IMR-90 (cell line): Measurements from ENCODE around the gene SPCS2. TPM values are rescaled to one million over a fixed set of nuclear protein-coding genes. Genes with fewer than 3 reads are reported as not detected.

ENCODE experiments used
- ATAC-seq: fragments of 200-7000 bp; cut with Tn5 transposase; 2 replicates; pipeline ENCODE4 v1.9.1; 2020; ENCODE audit warnings: low read depth, mild to moderate bottlenecking, moderate library complexity
- BruUV-seq: library from RNA; stranded (reverse); fragments of 400-500 nt; replicated peaks from 2 replicates; lab custom pipeline; 2021; lab: Mats Ljungman, UMichigan
- CTCF ChIA-PET: fragments of 300-600 bp; formaldehyde crosslinking; extraction: SDS; loops from one replicate; lab custom pipeline; 2021; ENCODE audit warnings: antibody characterized with exemption; lab: Yijun Ruan, JAX
- POLR2A ChIA-PET: fragments of 300-600 bp; sonication (Branson Sonifier 250); formaldehyde crosslinking; loops from one replicate; lab custom pipeline; 2022; ENCODE audit warnings: antibody characterized with exemption; ENCODE audit not compliant: unreplicated experiment; lab: Charles Lee
- DNase-seq: peaks from one replicate; pipeline ENCODE4 v3.0.0; 2013
- H2AFZ ChIP-seq: replicated peaks from 2 replicates; pipeline ENCODE3; 2013; ENCODE audit warnings: low read length, mild to moderate bottlenecking; ENCODE audit not compliant: poor library complexity
- H2AK5ac ChIP-seq: 2 replicates; pipeline ENCODE4 v1.6.1; 2013; ENCODE audit warnings: low read depth, low read length, inconsistent platforms
- H2AK9ac ChIP-seq: replicated peaks from 2 replicates; pipeline ENCODE3; 2013; ENCODE audit warnings: mild to moderate bottlenecking, low read depth, low read length, moderate library complexity; ENCODE audit not compliant: poor library complexity
- H2BK120ac ChIP-seq: 2 replicates; pipeline ENCODE4 v1.6.1; 2013; ENCODE audit warnings: low read depth, low read length, inconsistent platforms
- H2BK15ac ChIP-seq: 3 replicates; pipeline ENCODE4 v1.6.1; 2013; ENCODE audit warnings: low read depth, low read length, inconsistent platforms
- H2BK20ac ChIP-seq: 2 replicates; pipeline ENCODE4 v1.6.1; 2013; ENCODE audit warnings: low read depth, mild to moderate bottlenecking, inconsistent platforms, low read length, moderate library complexity
- H2BK5ac ChIP-seq: 2 replicates; pipeline ENCODE4 v1.6.1; 2013; ENCODE audit warnings: mild to moderate bottlenecking, low read depth, low read length, inconsistent platforms; ENCODE audit not compliant: poor library complexity, severe bottlenecking
- H3K14ac ChIP-seq: replicated peaks from 2 replicates; pipeline ENCODE4 v1.6.1; 2013; ENCODE audit warnings: low read depth, low read length, inconsistent platforms
- H3K18ac ChIP-seq: 2 replicates; pipeline ENCODE4 v1.6.1; 2013; ENCODE audit warnings: low read depth, low read length, control low read depth
- H3K23ac ChIP-seq: 2 replicates; pipeline ENCODE4 v1.6.1; 2013; ENCODE audit warnings: low read depth, low read length, inconsistent platforms
- H3K27ac ChIP-seq: 2 replicates; pipeline ENCODE4 v1.5.1; 2013; ENCODE audit warnings: mild to moderate bottlenecking, control low read depth, low read length; ENCODE audit not compliant: insufficient read depth
- H3K27me3 ChIP-seq: 2 replicates; pipeline ENCODE4 v1.6.1; 2013; ENCODE audit warnings: low read length; ENCODE audit not compliant: control insufficient read depth, insufficient read depth
- H3K36me3 ChIP-seq: 2 replicates; pipeline ENCODE4 v1.6.1; 2013; ENCODE audit warnings: low read length, mixed read lengths; ENCODE audit not compliant: control insufficient read depth, insufficient read depth
- H3K4ac ChIP-seq: 2 replicates; pipeline ENCODE4 v1.6.1; 2013; ENCODE audit warnings: low read depth, low read length, inconsistent platforms
- H3K4me1 ChIP-seq: 2 replicates; pipeline ENCODE4 v1.6.1; 2013; ENCODE audit warnings: low read length, mixed read lengths; ENCODE audit not compliant: control insufficient read depth, insufficient read depth
- H3K4me2 ChIP-seq: 2 replicates; pipeline ENCODE4 v1.6.1; 2013; ENCODE audit warnings: low read depth, mild to moderate bottlenecking, control low read depth, low read length, moderate library complexity
- H3K4me3 ChIP-seq: 2 replicates; pipeline ENCODE4 v1.5.1; 2013; ENCODE audit warnings: low read depth, mild to moderate bottlenecking, control low read depth, low read length, moderate library complexity; ENCODE audit not compliant: insufficient read depth
- H3K56ac ChIP-seq: 2 replicates; pipeline ENCODE4 v1.6.1; 2013; ENCODE audit warnings: low read length, inconsistent platforms; ENCODE audit not compliant: insufficient read depth; ENCODE audit errors: extremely low read depth
- H3K79me1 ChIP-seq, 2 experiments: 2 replicates each; pipeline ENCODE4 v1.6.1; 2013; ENCODE audit warnings: low read length in 2 of 2, inconsistent platforms in 1 of 2, low read depth in 1 of 2
- H3K9ac ChIP-seq: 2 replicates; pipeline ENCODE4 v1.6.1; 2013; ENCODE audit warnings: low read depth, low read length, control low read depth
- H3K9me1 ChIP-seq: 2 replicates; pipeline ENCODE4 v1.6.1; 2013; ENCODE audit warnings: low read length, inconsistent platforms; ENCODE audit not compliant: insufficient read depth
- H3K9me3 ChIP-seq: 2 replicates; pipeline ENCODE4 v1.6.1; 2013; ENCODE audit warnings: low read length; ENCODE audit not compliant: control insufficient read depth, insufficient read depth
- H4K20me1 ChIP-seq: 2 replicates; pipeline ENCODE4 v1.6.1; 2013; ENCODE audit warnings: low read length, inconsistent platforms; ENCODE audit not compliant: insufficient read depth
- H4K5ac ChIP-seq: 2 replicates; pipeline ENCODE4 v1.6.1; 2013; ENCODE audit warnings: mild to moderate bottlenecking, low read depth, low read length, control low read depth
- H4K8ac ChIP-seq, 2 experiments: 2 replicates each; pipeline ENCODE4 v1.6.1; 2013; ENCODE audit warnings: low read depth in 2 of 2, low read length in 2 of 2, control low read depth in 1 of 2, inconsistent platforms in 1 of 2
- H4K91ac ChIP-seq: 2 replicates; pipeline ENCODE4 v1.6.1; 2013; ENCODE audit warnings: low read depth, low read length, inconsistent platforms; ENCODE audit not compliant: insufficient read depth
- RCOR1 ChIP-seq: IDR thresholded peaks from 2 replicates; pipeline ENCODE4 v1.6.1; 2012; ENCODE audit warnings: mild to moderate bottlenecking, low read length, improper control_type of control experiment; ENCODE audit not compliant: insufficient replicate concordance
- WGBS, 2 experiments: methylation state at CpG; one replicate each; pipeline versions ENCODE4 v1.1.5 to v1.1.7; 2013; ENCODE audit warnings: missing lambda C conversion rate in 2 of 2; ENCODE audit not compliant: insufficient read length in 1 of 2; ENCODE audit errors: extremely low coverage in 2 of 2; 5-methylcytosine and 5-hydroxymethylcytosine counted together
- dilution Hi-C: fragments of 300-500 bp; cut with HindIII; formaldehyde crosslinking; loops from one replicate; pipeline ENCODE4 v1.14.3; 2018; ENCODE audit warnings: low sequenced_read_pairs; ENCODE audit not compliant: unreplicated experiment
- in situ Hi-C: fragments of 300-500 bp; cut with MboI; formaldehyde crosslinking; loops from 3 replicates; pipeline ENCODE4 v1.14.3; 2019; ENCODE audit warnings: low sequenced_read_pairs, inconsistent platforms, mixed read lengths
- intact Hi-C: fragments of 100-400 bp; cut with micrococcal nuclease; formaldehyde crosslinking; loops from 2 replicates; pipeline ENCODE4 v1.10.0; 2022
- polyA plus RNA-seq, 3 experiments: library from polyadenylated mRNA; depleted of rRNA; stranded (reverse); fragments of >200 nt; gene quantifications; 2 replicates each; pipeline ENCODE4 v1.2.3, GENCODE V29; 2012; ENCODE audit warnings: low replicate concordance in 1 of 3
- total RNA-seq: library from RNA; depleted of rRNA; stranded (reverse); fragments of >200 nt; gene quantifications from 2 replicates; pipeline ENCODE4 v1.2.3, GENCODE V29; 2012
- TF ChIP-seq, protein P1 (sequence below): conservative IDR thresholded peaks from 2 replicates; pipeline ENCODE4 v1.5.1; 2012; ENCODE audit warnings: mild to moderate bottlenecking, low read depth, low read length, improper control_type of control experiment

The SPCS2 gene
- total and polyA plus RNA-seq, 2 of the 4 experiments (the other 2 are of a cell fraction): 15.4 to 76.0 TPM

DNA sequence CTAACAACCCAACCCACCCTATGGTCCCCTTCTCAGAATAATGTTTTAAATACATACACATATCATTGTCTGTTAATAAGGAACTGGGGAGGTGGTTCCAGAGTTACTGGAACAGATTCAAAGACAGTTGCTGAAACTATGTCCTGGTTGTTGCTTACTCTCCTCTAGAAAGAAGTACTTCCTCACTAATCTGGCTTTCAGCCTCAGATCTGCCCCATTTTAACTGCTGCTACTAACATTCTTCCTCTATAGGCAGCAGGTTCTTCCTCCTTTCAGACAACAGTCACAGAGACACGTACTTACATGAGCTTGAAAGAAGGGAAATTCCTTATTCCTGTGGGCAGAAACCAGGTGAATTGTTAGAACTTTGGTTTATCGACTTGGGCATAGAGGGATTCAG is 31.6 kb downstream of the SPCS2 start:
- no peak for TF ChIP-seq RCOR1
- TF ChIP-seq, protein P1, sequence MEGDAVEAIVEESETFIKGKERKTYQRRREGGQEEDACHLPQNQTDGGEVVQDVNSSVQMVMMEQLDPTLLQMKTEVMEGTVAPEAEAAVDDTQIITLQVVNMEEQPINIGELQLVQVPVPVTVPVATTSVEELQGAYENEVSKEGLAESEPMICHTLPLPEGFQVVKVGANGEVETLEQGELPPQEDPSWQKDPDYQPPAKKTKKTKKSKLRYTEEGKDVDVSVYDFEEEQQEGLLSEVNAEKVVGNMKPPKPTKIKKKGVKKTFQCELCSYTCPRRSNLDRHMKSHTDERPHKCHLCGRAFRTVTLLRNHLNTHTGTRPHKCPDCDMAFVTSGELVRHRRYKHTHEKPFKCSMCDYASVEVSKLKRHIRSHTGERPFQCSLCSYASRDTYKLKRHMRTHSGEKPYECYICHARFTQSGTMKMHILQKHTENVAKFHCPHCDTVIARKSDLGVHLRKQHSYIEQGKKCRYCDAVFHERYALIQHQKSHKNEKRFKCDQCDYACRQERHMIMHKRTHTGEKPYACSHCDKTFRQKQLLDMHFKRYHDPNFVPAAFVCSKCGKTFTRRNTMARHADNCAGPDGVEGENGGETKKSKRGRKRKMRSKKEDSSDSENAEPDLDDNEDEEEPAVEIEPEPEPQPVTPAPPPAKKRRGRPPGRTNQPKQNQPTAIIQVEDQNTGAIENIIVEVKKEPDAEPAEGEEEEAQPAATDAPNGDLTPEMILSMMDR: no peak
- ATAC-seq: no peak

More for the DNA sequence above, 31.6 kb downstream of the SPCS2 start:
- Histone ChIP-seq H3K56ac (no peak overlapping the region), H3K18ac (no peak overlapping the region), H4K5ac (no peak overlapping the region), H3K9me3 (no peaks in the 10 kb centered on the region), H2BK15ac (no peak overlapping the region), H2BK120ac (no peak overlapping the region), H4K91ac (no peak overlapping the region), H2AFZ (no peak overlapping the region), H3K27me3 (no peaks in the 10 kb centered on the region), H3K23ac (no peak overlapping the region), H3K27ac (no peak overlapping the region), H3K4me2 (no peak overlapping the region), H3K9me1 (peaks cover 5% of the 10 kb centered on the region; the same call in 1 of the 2 replicates), H3K79me1 (peaks cover 0 to 4% of the 10 kb centered on the region in 2 experiments), H2AK9ac (no peak overlapping the region), H3K4ac (no peak overlapping the region), H4K20me1 (no peaks in the 10 kb centered on the region), H2AK5ac (no peak overlapping the region), H3K4me3 (no peak overlapping the region), H2BK20ac (no peak overlapping the region), H3K9ac (no peak overlapping the region), H3K14ac (no peak overlapping the region), H3K4me1 (no peaks in the 10 kb centered on the region), H3K36me3 (peaks cover 6% of the 10 kb centered on the region), H2BK5ac (no peak overlapping the region), H4K8ac (no peak overlapping the region)
- dilution Hi-C loops: no loop called here
- intact Hi-C loops: no loop called here
- ChIA-PET CTCF (no interaction called here), POLR2A (no interaction called here)
- no peak for DNase-seq
- no CpG with 5 or more reads among the region's 2 CpGs for WGBS, 2 experiments
- in situ Hi-C loops: no loop called here
- no TSS peak for BruUV-seq
